CD4-positive, alpha-beta T cell treated with Interleukin-1 beta for 1 hour (primary cell): ENCODE measurements around the gene GNG12.

ENCODE experiments used
- DNase-seq, 2 donors: peaks; one replicate each; pipeline ENCODE4 v3.0.0-alpha.2; 2020 to 2022

GNG12 gene

GRCh38 chr1:67726224-67726623 lies 107.0 kb downstream of the GNG12 start:
- no peak for DNase-seq

- DNase-seq, result no peak
These were observed 108.2 kb downstream of the GNG12 start for GRCh38 chr1:67724928-67725560.

GRCh38 chr1:67723620-67724019 lies 109.6 kb downstream of the GNG12 start:
- DNase-seq, result no peak

GRCh38 chr1:67723126-67723525 lies 110.1 kb downstream of the GNG12 start:
- DNase-seq, result no peak

GRCh38 chr1:67722292-67722944 lies 110.8 kb downstream of the GNG12 start:
- DNase-seq, result no peak

- no peak for DNase-seq
These were observed 111.5 kb downstream of the GNG12 start for GRCh38 chr1:67721650-67722291.

GRCh38 chr1:67721112-67721511 lies 112.2 kb downstream of the GNG12 start:
- no peak for DNase-seq

GRCh38 chr1:67719329-67720196 lies 113.7 kb downstream of the GNG12 start:
- DNase-seq, result no peak

GRCh38 chr1:67717876-67718275 lies 115.4 kb downstream of the GNG12 start:
- DNase-seq, result no peak

GRCh38 chr1:67716800-67717199 lies 116.5 kb downstream of the GNG12 start:
- DNase-seq, result no peak

GRCh38 chr1:67715819-67716218 lies 117.4 kb downstream of the GNG12 start:
- no peak for DNase-seq

- no peak for DNase-seq
These were observed 120.0 kb downstream of the GNG12 start for GRCh38 chr1:67713057-67713846.

GRCh38 chr1:67711855-67712212 lies 121.4 kb downstream of the GNG12 start:
- DNase-seq, result no peak

- no peak for DNase-seq
These were observed 122.0 kb downstream of the GNG12 start for GRCh38 chr1:67711158-67711854.

GRCh38 chr1:67710417-67710816 lies 122.8 kb downstream of the GNG12 start:
- DNase-seq, result no peak

- DNase-seq, result no peak
These were observed 124.7 kb downstream of the GNG12 start for GRCh38 chr1:67708606-67709005.

GRCh38 chr1:67705735-67706453 lies 127.4 kb downstream of the GNG12 start:
- no peak for DNase-seq

GRCh38 chr1:67704351-67704750 lies 128.9 kb downstream of the GNG12 start:
- no peak for DNase-seq

GRCh38 chr1:67701876-67702275 lies 131.4 kb downstream of the GNG12 start:
- no peak for DNase-seq

- no peak for DNase-seq
These were observed 132.4 kb downstream of the GNG12 start for GRCh38 chr1:67700692-67701410.

- DNase-seq, result no peak
These were observed 133.0 kb downstream of the GNG12 start for GRCh38 chr1:67700220-67700619.
